IMR-90 (cell line): Measurements from ENCODE around the gene IL12RB1. TPM values are rescaled to one million over a fixed set of nuclear protein-coding genes. Genes with fewer than 3 reads are reported as not detected.

Experiments used
- ATAC-seq: fragments of 200-7000 bp; cut with Tn5 transposase; 2 replicates; pipeline ENCODE4 v1.9.1; 2020; ENCODE audit warnings: low read depth, mild to moderate bottlenecking, moderate library complexity
- BruUV-seq: library from RNA; stranded (reverse); fragments of 400-500 nt; replicated peaks from 2 replicates; lab custom pipeline; 2021; lab: Mats Ljungman, UMichigan
- CTCF ChIA-PET: fragments of 300-600 bp; formaldehyde crosslinking; extraction: SDS; loops from one replicate; lab custom pipeline; 2021; ENCODE audit warnings: antibody characterized with exemption; lab: Yijun Ruan, JAX
- POLR2A ChIA-PET: fragments of 300-600 bp; sonication (Branson Sonifier 250); formaldehyde crosslinking; loops from one replicate; lab custom pipeline; 2022; ENCODE audit warnings: antibody characterized with exemption; ENCODE audit not compliant: unreplicated experiment; lab: Charles Lee
- DNase-seq: peaks from one replicate; pipeline ENCODE4 v3.0.0; 2013
- H2AFZ ChIP-seq: replicated peaks from 2 replicates; pipeline ENCODE3; 2013; ENCODE audit warnings: low read length, mild to moderate bottlenecking; ENCODE audit not compliant: poor library complexity
- H2AK5ac ChIP-seq: 2 replicates; pipeline ENCODE4 v1.6.1; 2013; ENCODE audit warnings: low read depth, low read length, inconsistent platforms
- H2AK9ac ChIP-seq: replicated peaks from 2 replicates; pipeline ENCODE3; 2013; ENCODE audit warnings: mild to moderate bottlenecking, low read depth, low read length, moderate library complexity; ENCODE audit not compliant: poor library complexity
- H2BK120ac ChIP-seq: 2 replicates; pipeline ENCODE4 v1.6.1; 2013; ENCODE audit warnings: low read depth, low read length, inconsistent platforms
- H2BK15ac ChIP-seq: 3 replicates; pipeline ENCODE4 v1.6.1; 2013; ENCODE audit warnings: low read depth, low read length, inconsistent platforms
- H2BK20ac ChIP-seq: 2 replicates; pipeline ENCODE4 v1.6.1; 2013; ENCODE audit warnings: low read depth, mild to moderate bottlenecking, inconsistent platforms, low read length, moderate library complexity
- H2BK5ac ChIP-seq: 2 replicates; pipeline ENCODE4 v1.6.1; 2013; ENCODE audit warnings: mild to moderate bottlenecking, low read depth, low read length, inconsistent platforms; ENCODE audit not compliant: poor library complexity, severe bottlenecking
- H3K14ac ChIP-seq: replicated peaks from 2 replicates; pipeline ENCODE4 v1.6.1; 2013; ENCODE audit warnings: low read depth, low read length, inconsistent platforms
- H3K18ac ChIP-seq: 2 replicates; pipeline ENCODE4 v1.6.1; 2013; ENCODE audit warnings: low read depth, low read length, control low read depth
- H3K23ac ChIP-seq: 2 replicates; pipeline ENCODE4 v1.6.1; 2013; ENCODE audit warnings: low read depth, low read length, inconsistent platforms
- H3K27ac ChIP-seq: 2 replicates; pipeline ENCODE4 v1.5.1; 2013; ENCODE audit warnings: mild to moderate bottlenecking, control low read depth, low read length; ENCODE audit not compliant: insufficient read depth
- H3K27me3 ChIP-seq: 2 replicates; pipeline ENCODE4 v1.6.1; 2013; ENCODE audit warnings: low read length; ENCODE audit not compliant: control insufficient read depth, insufficient read depth
- H3K36me3 ChIP-seq: 2 replicates; pipeline ENCODE4 v1.6.1; 2013; ENCODE audit warnings: low read length, mixed read lengths; ENCODE audit not compliant: control insufficient read depth, insufficient read depth
- H3K4ac ChIP-seq: 2 replicates; pipeline ENCODE4 v1.6.1; 2013; ENCODE audit warnings: low read depth, low read length, inconsistent platforms
- H3K4me1 ChIP-seq: 2 replicates; pipeline ENCODE4 v1.6.1; 2013; ENCODE audit warnings: low read length, mixed read lengths; ENCODE audit not compliant: control insufficient read depth, insufficient read depth
- H3K4me2 ChIP-seq: 2 replicates; pipeline ENCODE4 v1.6.1; 2013; ENCODE audit warnings: low read depth, mild to moderate bottlenecking, control low read depth, low read length, moderate library complexity
- H3K4me3 ChIP-seq: 2 replicates; pipeline ENCODE4 v1.5.1; 2013; ENCODE audit warnings: low read depth, mild to moderate bottlenecking, control low read depth, low read length, moderate library complexity; ENCODE audit not compliant: insufficient read depth
- H3K56ac ChIP-seq: 2 replicates; pipeline ENCODE4 v1.6.1; 2013; ENCODE audit warnings: low read length, inconsistent platforms; ENCODE audit not compliant: insufficient read depth; ENCODE audit errors: extremely low read depth
- H3K79me1 ChIP-seq, 2 experiments: 2 replicates each; pipeline ENCODE4 v1.6.1; 2013; ENCODE audit warnings: low read length in 2 of 2, inconsistent platforms in 1 of 2, low read depth in 1 of 2
- H3K9ac ChIP-seq: 2 replicates; pipeline ENCODE4 v1.6.1; 2013; ENCODE audit warnings: low read depth, low read length, control low read depth
- H3K9me1 ChIP-seq: 2 replicates; pipeline ENCODE4 v1.6.1; 2013; ENCODE audit warnings: low read length, inconsistent platforms; ENCODE audit not compliant: insufficient read depth
- H3K9me3 ChIP-seq: 2 replicates; pipeline ENCODE4 v1.6.1; 2013; ENCODE audit warnings: low read length; ENCODE audit not compliant: control insufficient read depth, insufficient read depth
- H4K20me1 ChIP-seq: 2 replicates; pipeline ENCODE4 v1.6.1; 2013; ENCODE audit warnings: low read length, inconsistent platforms; ENCODE audit not compliant: insufficient read depth
- H4K5ac ChIP-seq: 2 replicates; pipeline ENCODE4 v1.6.1; 2013; ENCODE audit warnings: mild to moderate bottlenecking, low read depth, low read length, control low read depth
- H4K8ac ChIP-seq, 2 experiments: 2 replicates each; pipeline ENCODE4 v1.6.1; 2013; ENCODE audit warnings: low read depth in 2 of 2, low read length in 2 of 2, control low read depth in 1 of 2, inconsistent platforms in 1 of 2
- H4K91ac ChIP-seq: 2 replicates; pipeline ENCODE4 v1.6.1; 2013; ENCODE audit warnings: low read depth, low read length, inconsistent platforms; ENCODE audit not compliant: insufficient read depth
- BHLHE40 ChIP-seq: fragments of 150-350 bp; IDR thresholded peaks from 2 replicates; pipeline ENCODE4 v1.6.1; 2016; ENCODE audit warnings: mild to moderate bottlenecking, low read depth, low read length
- CEBPB ChIP-seq: IDR thresholded peaks from 2 replicates; pipeline ENCODE4 v1.6.1; 2012; ENCODE audit warnings: low read depth, low read length, improper control_type of control experiment
- CHD1 ChIP-seq: IDR thresholded peaks from 2 replicates; pipeline ENCODE4 v1.6.1; 2012; ENCODE audit warnings: low read depth, low read length, improper control_type of control experiment
- CTCF ChIP-seq: conservative IDR thresholded peaks from 2 replicates; pipeline ENCODE4 v1.5.1; 2012; ENCODE audit warnings: mild to moderate bottlenecking, low read depth, low read length, improper control_type of control experiment
- ELK1 ChIP-seq: fragments of 150-350 bp; IDR thresholded peaks from 2 replicates; pipeline ENCODE4 v1.6.1; 2016; ENCODE audit warnings: low read depth, mild to moderate bottlenecking, low read length, moderate library complexity, borderline replicate concordance
- FOS ChIP-seq: fragments of 150-350 bp; IDR thresholded peaks from 2 replicates; pipeline ENCODE4 v1.6.1; 2016; ENCODE audit warnings: low read depth, low read length
- MAFK ChIP-seq: IDR thresholded peaks from 2 replicates; pipeline ENCODE4 v1.6.1; 2012; ENCODE audit warnings: low read depth, low read length, improper control_type of control experiment
- MAZ ChIP-seq: IDR thresholded peaks from 2 replicates; pipeline ENCODE4 v1.6.1; 2012; ENCODE audit warnings: low read depth, mild to moderate bottlenecking, low read length, improper control_type of control experiment, moderate library complexity, borderline replicate concordance
- MXI1 ChIP-seq: IDR thresholded peaks from 2 replicates; pipeline ENCODE4 v1.6.1; 2012; ENCODE audit warnings: low read depth, mild to moderate bottlenecking, low read length, moderate library complexity, borderline replicate concordance
- NFE2L2 ChIP-seq: fragments of 150-350 bp; IDR thresholded peaks from 2 replicates; pipeline ENCODE4 v1.6.1; 2016; ENCODE audit warnings: low read depth, mild to moderate bottlenecking, low read length
- POLR2A ChIP-seq: IDR thresholded peaks from 2 replicates; pipeline ENCODE4 v1.6.1; 2012; ENCODE audit warnings: mild to moderate bottlenecking, low read depth, low read length
- RAD21 ChIP-seq: IDR thresholded peaks from 2 replicates; pipeline ENCODE4 v1.6.1; 2012; ENCODE audit warnings: low read length, improper control_type of control experiment
- RCOR1 ChIP-seq: IDR thresholded peaks from 2 replicates; pipeline ENCODE4 v1.6.1; 2012; ENCODE audit warnings: mild to moderate bottlenecking, low read length, improper control_type of control experiment; ENCODE audit not compliant: insufficient replicate concordance
- RFX5 ChIP-seq: IDR thresholded peaks from 2 replicates; pipeline ENCODE4 v1.8.0; 2012; ENCODE audit warnings: low read depth, mild to moderate bottlenecking, low read length, moderate library complexity
- SMC3 ChIP-seq: fragments of 150-350 bp; IDR thresholded peaks from 2 replicates; pipeline ENCODE4 v1.6.1; 2016; ENCODE audit warnings: low read depth, mild to moderate bottlenecking, antibody characterized with exemption, low read length, moderate library complexity
- USF2 ChIP-seq: fragments of 150-350 bp; IDR thresholded peaks from 2 replicates; pipeline ENCODE4 v1.6.1; 2017; ENCODE audit warnings: mild to moderate bottlenecking, antibody characterized with exemption, low read length, low read depth
- WGBS, 2 experiments: methylation state at CpG; one replicate each; pipeline versions ENCODE4 v1.1.5 to v1.1.7; 2013; ENCODE audit warnings: missing lambda C conversion rate in 2 of 2; ENCODE audit not compliant: insufficient read length in 1 of 2; ENCODE audit errors: extremely low coverage in 2 of 2; 5-methylcytosine and 5-hydroxymethylcytosine counted together
- dilution Hi-C: fragments of 300-500 bp; cut with HindIII; formaldehyde crosslinking; loops from one replicate; pipeline ENCODE4 v1.14.3; 2018; ENCODE audit warnings: low sequenced_read_pairs; ENCODE audit not compliant: unreplicated experiment
- in situ Hi-C: fragments of 300-500 bp; cut with MboI; formaldehyde crosslinking; loops from 3 replicates; pipeline ENCODE4 v1.14.3; 2019; ENCODE audit warnings: low sequenced_read_pairs, inconsistent platforms, mixed read lengths
- intact Hi-C: fragments of 100-400 bp; cut with micrococcal nuclease; formaldehyde crosslinking; loops from 2 replicates; pipeline ENCODE4 v1.10.0; 2022
- polyA plus RNA-seq, 3 experiments: library from polyadenylated mRNA; depleted of rRNA; stranded (reverse); fragments of >200 nt; gene quantifications; 2 replicates each; pipeline ENCODE4 v1.2.3, GENCODE V29; 2012; ENCODE audit warnings: low replicate concordance in 1 of 3
- total RNA-seq: library from RNA; depleted of rRNA; stranded (reverse); fragments of >200 nt; gene quantifications from 2 replicates; pipeline ENCODE4 v1.2.3, GENCODE V29; 2012

IL12RB1 gene
- total and polyA plus RNA-seq, 2 of the 4 experiments (the other 2 are of a cell fraction): not detected

DNA sequence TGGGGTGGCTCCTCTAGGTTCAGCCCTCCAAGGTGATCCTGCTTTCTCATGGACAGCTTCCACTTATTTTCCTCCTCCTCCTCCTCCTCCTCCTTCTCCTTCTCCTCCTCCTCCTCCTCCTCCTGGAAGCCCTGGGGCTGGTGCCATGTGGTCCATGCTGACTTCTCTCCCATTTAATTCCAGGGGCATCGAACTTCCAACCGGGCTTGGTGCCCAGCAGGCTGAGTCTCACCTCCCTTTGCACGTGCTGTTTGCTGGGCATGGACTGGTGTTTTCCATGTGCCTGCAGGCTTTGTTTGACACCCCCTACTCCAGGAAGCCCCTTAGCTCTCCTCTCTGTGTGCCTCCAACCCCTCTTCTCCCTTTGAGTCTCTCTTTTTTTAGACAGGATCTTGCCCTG lies 14.5 kb upstream of the IL12RB1 start:
- WGBS, 2 experiments: no CpG with 5 or more reads among the region's 3 CpGs

More for the DNA sequence above, 14.5 kb upstream of the IL12RB1 start:
- Histone ChIP-seq H2AK9ac (no peak overlapping the region), H2AK5ac (no peak overlapping the region), H3K18ac (no peak overlapping the region), H3K56ac (no peak overlapping the region), H2BK5ac (no peak overlapping the region), H3K4me1 (peaks cover 10% of the 10 kb centered on the region), H3K9me3 (no peaks in the 10 kb centered on the region), H3K14ac (no peak overlapping the region), H3K27me3 (peaks cover 17% of the 10 kb centered on the region), H2BK15ac (no peak overlapping the region), H3K79me1 (no peaks in the 10 kb centered on the region), H2BK20ac (no peak overlapping the region), H4K20me1 (no peaks in the 10 kb centered on the region), H3K36me3 (no peaks in the 10 kb centered on the region), H3K4ac (no peak overlapping the region), H3K23ac (no peak overlapping the region), H2AFZ (no peak overlapping the region), H3K27ac (no peak overlapping the region), H3K9me1 (0 out of 2 replicates have a peak, but pooled peaks cover 3% of the 10 kb centered on the region), H4K8ac (no peak overlapping the region), H3K4me3 (no peak overlapping the region), H4K5ac (no peak overlapping the region), H3K4me2 (no peak overlapping the region), H4K91ac (no peak overlapping the region), H2BK120ac (no peak overlapping the region), H3K9ac (no peak overlapping the region)
- POLR2A ChIA-PET: no interaction called here
- ATAC-seq (no peak), DNase-seq (no peak)
- in situ Hi-C loops (no loop called here), intact Hi-C loops (no loop called here), dilution Hi-C loops (no loop called here)
- CTCF ChIA-PET: no interaction called here
- BruUV-seq: no TSS peak
- TF ChIP-seq MAFK (no peak), RCOR1 (no peak), USF2 (no peak), CHD1 (no peak), MXI1 (no peak), CTCF (no peak), SMC3 (no peak), NFE2L2 (no peak), MAZ (no peak), CEBPB (no peak), POLR2A (no peak), ELK1 (no peak), FOS (no peak), RFX5 (no peak), RAD21 (no peak), BHLHE40 (no peak)
